GM19351 (cell line): ENCODE measurements around the gene CMKLR1.

ENCODE experiments used
- ATAC-seq: cut with Tn5 transposase; IDR thresholded peaks from one replicate; pipeline ENCODE4 v1.9.1; 2021; ENCODE audit warnings: mild to moderate bottlenecking, moderate library complexity; ENCODE audit not compliant: unreplicated experiment

The CMKLR1 gene

DNA sequence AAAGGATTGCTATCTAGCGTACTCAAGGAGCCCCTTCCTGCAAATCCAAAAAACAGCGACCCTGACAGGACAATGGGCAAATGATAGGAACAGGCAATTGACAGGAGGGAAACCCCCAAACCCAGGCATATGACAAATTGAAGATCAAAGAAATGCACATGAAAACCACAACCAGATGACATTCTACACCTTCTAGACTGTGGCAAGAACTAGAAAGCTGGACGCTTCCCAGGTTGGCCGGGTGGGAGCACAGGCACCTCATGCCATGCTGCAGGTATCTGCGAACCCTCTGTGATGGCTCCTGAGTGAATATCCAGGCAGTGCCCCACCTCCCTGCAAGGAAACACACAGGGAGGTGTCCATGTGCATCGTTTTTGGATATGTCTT lies 37.1 kb downstream of the CMKLR1 start:
- ATAC-seq, result no peak

DNA sequence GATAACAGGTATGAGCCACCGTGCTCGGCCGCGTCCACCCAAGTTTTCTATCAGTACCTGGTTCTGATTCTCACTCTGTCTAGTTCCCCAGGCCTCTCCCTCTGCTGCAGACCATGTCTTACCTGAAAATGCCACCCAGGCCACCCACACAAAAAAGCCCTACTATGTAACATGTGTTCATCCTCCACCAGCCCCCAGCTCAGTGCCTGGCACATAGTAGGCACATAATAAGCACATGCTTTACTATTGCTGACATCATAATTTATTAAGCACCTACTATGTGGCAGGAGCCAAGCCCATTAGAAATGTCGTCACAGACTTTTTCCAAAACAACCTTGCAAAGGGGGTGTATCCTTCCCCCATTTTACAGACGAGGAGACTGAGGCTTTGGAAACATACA lies 37.8 kb downstream of the CMKLR1 start:
- no peak for ATAC-seq

DNA sequence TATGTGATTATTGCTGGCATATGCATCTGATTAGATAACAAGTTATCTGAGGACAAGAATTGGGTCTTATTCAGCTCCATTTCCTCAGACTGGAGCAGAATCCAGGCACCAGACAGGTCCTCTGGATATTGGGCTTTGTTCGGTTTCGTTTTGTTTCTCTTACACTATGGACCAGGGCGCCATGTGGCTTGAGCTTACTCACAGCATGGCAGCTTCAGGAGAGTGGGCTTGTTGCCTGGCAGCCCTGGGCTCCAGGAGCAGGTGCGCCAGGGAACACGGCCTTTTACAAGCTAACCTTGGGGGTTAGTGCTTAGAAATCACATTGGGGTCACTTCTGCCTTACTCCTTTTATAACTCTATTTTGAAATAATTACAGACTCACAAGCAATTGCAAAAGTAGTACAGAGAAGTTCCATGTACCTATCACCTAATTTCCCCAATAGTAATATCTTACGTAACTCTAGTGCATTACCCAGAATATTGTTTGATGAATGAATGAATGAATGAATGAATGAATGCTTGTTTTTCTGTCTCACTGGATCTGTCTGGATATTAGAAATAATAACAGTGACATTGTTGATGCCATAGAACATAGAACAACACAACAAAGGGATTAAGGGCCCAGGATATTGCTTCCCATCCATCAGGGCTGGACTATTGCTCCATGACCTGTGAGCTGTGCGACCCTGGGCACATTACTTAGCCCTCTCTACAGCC lies 39.0 kb downstream of the CMKLR1 start:
- ATAC-seq, result no peak

DNA sequence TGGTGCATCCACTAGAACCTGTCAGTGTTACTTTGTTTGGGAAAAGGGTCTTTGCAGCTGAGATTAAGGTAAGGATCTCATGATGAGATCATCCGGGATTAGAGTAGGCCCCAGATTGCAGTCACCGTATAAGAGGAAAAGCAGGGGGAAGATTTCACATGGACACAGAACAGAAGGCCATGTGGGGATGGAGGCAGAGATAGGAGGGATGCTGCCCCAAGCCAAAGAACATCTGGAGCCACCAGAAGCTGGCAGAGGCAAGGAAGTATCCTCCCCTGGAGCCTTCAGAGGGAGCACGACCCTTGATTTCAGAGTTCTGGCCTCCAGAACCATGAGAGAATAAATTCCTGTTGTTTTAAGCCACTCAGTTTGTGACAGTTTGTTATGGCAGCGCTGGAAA lies 39.6 kb downstream of the CMKLR1 start:
- ATAC-seq, result no peak

DNA sequence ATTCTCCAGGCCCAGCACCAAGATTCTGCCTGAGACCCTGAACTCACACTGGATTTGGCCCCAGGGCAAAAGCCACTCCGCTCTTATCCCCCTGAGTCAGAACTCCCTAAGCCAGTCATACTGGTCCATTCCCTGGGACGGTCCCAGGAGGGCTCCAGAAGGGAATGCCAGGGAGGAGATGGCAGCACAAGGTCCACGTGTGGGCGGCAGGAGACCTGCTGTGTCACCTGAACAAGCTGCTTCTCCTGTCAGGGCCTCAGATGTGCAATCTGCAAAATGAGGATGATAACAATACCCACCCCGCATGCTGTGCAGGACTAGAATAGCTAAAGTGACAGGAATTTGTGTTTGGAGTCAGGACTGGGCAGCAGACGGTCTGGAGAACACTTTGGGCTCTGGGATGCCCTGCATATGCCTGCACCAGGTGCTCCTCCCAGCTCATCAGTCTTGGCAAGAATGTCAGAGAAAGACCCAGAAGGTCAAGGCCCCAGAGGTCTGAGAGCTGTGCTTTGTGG lies 40.3 kb downstream of the CMKLR1 start:
- no peak for ATAC-seq

DNA sequence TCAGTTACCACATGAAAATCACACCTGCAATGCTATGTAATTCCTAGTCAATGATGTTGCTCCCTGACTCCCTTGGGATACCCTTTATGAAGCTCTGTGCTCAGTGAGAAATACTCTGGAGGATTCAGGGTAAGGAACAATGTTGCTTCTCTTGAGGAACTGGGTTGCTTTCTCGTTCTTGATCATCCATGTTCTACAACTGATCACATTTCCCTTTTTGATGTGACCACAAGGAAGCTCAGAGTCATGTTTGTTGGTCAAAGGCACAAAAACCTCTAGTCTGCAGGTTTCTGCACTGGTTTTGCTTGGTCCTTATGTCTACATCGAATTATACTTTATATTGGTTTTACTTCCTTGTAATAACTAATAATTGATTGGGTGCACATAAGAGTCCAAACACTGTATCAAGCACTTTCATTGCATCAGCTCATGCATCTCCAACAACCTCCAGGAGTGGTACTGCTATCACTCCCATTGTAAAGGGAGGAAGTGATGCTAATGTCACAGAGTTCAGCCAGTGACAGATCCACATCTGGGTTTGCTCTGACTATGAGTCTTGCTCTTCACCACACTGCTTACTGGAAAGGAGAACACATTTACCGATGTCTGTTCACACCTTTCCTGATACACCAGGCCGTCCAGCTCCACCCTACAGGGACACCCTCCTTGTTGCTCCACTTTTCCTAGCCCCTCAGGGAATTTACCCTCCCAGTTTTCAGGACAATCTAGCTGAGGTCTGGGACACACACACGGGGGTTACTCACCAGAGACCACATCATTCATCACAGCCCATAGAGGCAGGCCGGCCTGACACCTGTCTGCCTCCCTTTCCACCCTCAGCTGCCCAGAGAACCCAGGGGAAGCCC lies 41.0 kb downstream of the CMKLR1 start:
- ATAC-seq, result peak; percentile 82

DNA sequence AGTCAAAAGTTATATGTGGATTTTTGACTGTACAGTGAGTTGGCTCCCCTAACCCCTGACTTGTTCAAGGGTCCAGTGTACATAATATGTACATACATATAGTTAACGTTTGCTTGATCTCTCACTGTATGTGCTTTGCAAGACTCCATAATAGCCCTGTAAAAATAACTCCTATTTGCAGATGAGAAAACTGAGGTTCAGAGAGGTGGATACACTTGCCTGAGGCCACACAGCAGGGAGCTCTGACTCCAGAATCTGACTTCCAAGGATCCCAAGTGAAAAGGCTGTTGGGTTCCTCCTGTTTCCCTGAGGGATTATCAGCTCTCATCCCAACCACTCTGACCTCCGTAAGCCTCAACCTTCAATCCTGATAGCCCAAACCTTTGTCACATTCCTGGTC lies 41.7 kb downstream of the CMKLR1 start:
- no peak for ATAC-seq

DNA sequence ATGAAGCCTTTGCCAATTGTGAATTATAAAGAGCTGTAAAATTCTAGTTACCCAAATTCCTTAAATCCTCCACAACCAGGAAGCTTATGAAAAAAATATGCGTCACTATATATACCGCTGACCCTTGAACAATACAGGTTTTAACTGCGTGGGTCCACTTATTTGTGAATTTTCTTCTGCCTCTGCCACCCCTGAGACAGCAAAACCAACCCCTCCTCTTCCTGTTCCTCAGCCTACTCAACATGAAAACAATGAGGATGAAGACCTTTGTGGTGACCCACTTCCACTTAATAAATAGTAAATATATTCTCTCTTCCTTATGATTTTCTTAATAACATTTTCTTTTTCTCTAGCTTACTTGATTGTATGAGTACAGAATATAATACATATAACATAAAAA lies 42.2 kb downstream of the CMKLR1 start:
- ATAC-seq, result no peak

DNA sequence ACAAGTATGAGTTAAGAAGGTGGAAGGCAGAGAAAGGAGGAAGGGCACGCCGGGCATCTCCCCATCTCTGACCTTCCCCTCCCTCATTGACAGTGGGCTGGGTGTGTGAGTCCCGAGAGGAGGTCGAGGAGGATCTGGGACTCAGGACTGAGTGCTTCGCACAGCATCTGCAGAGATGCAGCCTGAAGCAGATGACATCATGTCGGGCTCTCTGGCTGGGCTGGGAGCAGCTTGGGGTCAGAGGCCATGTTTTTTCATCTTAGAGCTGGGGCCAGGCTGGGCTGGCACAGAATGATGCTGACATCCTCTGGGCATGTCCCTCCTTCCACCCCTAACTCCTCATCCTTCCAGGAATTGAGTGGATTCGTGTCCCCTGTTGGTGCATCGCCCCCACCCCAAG lies 43.5 kb downstream of the CMKLR1 start:
- ATAC-seq, result no peak

DNA sequence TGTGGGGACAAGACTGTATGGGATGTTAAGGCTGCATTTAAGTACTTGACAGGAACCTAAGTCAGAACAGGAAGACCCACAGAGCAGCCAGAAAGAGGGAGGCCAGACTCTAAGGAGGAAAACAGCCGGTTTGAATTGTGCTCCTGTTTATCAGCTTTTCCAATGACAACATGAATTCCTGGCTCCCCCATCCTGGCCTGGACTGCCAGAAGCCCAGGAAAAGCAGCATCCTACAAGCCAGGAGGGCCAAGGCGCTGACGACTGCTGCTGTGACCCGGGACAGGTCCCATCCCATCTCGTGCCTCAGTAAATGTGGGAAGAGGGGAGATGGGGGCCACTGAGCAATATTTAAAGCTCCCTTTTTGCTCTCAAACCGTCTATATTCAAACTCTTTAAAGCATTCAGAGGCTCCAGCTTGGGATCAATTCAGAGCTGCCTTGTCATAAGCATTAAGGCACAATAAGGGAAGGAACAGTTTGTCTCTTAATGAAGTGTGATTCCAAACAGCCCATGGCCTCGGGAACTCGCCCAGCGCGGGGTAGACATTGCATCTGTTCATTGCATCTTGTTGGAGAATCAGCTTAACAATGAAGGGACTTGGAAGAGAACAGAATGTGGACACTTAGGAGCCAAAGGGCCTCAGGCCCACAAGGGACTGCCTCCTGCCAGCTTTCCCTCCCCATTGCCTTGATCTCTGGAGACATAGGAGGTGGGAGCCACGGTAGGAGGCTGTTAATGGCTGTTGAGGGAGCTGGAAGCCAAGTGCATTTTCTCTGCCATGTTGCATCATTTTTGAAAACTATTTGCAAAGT lies 49.6 kb downstream of the CMKLR1 start:
- no peak for ATAC-seq

DNA sequence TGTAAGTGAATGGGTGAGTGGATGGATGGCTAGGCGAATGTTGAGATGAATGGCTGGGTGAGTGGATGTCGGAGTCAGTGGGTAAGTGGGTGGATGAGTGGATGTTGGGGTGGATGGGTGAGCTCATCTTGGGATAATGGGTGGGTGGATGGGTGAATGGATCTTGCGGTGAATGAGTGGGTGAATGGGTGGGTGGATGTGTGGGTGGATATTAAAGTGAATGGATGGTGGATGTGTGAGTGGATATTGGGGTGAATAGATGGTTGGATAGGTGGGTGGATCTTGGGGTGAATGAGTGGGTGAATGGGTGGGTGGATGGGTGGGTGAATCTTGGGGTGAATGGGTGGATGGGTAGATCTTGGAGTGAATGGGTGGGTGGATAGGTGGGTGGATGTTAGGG lies 51.9 kb downstream of the CMKLR1 start:
- ATAC-seq, result no peak

DNA sequence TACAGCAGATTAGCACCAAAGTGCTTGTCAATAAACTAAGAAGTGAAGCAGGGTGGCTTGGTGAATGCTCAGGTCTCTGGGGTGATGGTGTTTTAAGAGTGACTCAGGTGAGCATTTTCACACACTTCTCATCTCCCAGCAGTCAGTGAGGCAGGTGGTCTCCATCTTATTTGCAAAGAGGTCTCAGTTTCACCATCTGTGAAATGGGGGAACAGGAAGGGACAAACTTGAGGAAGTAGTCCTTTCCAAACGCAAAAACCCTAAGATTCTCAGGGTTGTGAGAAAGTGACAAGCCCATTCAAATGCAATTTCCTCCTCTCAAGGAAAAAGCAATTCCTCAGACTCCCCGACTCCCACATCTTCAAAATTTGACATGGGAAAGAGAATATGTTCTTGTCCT lies 54.1 kb downstream of the CMKLR1 start:
- no peak for ATAC-seq

DNA sequence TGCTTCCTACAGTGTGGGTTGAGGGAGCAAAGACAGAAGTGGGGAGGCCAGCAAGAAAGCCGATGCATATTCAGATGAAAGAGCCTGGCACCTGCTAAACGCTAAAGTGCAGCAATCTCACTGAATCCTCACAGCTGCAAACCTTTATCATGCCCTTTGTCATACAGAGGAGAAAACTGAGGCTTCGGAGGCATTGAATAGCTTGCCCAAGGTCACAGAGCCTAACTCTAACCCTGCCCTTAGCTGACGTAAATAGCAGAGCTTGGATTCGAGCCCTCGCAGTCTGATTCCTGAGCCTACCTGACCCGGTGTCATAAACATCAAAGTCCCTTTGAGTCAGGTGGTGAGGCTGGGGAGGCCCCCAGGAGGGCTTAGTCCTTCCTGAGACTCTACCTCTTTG lies 54.9 kb downstream of the CMKLR1 start:
- ATAC-seq, result no peak

DNA sequence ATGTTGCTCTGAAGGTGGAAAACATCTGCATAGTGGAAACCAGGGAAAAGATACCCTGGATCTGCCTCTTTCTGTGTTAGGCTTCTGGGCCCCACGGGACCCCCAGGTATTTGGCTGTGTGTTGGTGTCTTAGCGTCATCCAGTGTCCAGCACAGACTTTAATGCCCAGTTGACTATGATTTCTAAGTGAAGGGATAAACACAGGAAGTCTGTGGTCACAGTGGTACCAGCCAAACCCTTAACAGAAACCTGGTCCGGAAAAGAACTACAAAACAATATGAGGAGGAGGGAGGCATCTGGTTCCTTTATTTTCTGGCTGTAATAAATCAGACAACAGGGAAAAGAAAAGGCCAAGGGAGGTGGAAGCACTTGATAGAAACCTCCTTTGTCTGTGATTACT lies 56.4 kb downstream of the CMKLR1 start:
- ATAC-seq, result no peak

DNA sequence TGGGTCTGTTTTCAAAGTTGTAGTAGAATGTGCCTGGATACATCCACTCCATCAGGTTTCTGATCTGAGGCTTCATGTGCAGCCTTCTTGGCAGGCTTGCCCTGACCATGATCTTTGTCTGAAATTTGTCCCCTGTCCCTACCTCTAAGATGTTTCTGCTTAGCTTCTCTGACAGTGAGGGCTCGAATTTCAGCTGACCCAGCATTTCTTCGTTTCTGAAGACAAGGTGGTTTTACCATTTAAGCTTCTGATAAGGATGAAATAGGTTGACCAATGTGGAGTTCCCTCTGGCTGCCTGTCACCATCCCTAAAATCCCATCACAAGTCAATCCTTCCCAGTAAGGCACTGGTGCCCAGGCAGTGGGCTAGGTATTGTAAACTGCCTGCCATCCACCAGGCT lies 57.0 kb downstream of the CMKLR1 start:
- ATAC-seq, result no peak

DNA sequence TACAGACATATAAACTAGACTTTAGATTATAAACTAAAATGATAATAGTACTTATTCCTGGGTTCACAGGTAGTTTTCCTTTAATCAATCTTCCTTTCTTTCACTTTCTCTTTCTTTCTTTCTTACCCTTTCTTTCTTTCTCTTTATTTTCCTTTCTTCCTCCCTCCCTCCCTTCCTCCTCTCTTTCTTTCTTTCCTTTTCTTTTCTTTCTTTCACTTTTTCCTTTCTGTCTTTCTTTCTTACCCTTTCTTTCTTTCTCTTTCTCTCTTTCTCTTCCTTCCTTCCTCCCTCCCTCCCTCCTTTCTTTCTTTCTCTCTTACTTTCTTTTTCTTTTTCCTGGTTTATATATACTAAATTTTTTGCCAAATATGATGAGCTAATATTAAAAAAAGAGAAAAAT lies 61.5 kb downstream of the CMKLR1 start:
- no peak for ATAC-seq

DNA sequence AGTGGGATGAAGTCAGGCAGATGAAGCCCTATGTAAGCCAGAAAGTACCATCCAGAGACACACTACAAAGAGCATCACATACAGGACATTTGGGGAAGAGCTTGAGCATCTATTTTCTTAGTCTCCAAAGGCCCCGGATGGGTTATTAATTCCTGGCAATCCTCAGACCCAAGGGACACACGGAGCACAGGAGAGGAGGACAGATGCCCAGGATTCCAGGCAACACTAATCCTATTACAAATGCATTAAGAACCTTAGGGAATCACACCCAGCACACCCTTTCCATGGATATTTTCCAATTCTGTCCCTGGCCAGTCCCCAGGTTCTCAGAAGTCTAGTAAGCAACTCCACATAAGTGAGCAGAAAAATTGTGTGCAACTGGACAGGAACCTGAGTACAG lies 65.9 kb downstream of the CMKLR1 start:
- no peak for ATAC-seq

DNA sequence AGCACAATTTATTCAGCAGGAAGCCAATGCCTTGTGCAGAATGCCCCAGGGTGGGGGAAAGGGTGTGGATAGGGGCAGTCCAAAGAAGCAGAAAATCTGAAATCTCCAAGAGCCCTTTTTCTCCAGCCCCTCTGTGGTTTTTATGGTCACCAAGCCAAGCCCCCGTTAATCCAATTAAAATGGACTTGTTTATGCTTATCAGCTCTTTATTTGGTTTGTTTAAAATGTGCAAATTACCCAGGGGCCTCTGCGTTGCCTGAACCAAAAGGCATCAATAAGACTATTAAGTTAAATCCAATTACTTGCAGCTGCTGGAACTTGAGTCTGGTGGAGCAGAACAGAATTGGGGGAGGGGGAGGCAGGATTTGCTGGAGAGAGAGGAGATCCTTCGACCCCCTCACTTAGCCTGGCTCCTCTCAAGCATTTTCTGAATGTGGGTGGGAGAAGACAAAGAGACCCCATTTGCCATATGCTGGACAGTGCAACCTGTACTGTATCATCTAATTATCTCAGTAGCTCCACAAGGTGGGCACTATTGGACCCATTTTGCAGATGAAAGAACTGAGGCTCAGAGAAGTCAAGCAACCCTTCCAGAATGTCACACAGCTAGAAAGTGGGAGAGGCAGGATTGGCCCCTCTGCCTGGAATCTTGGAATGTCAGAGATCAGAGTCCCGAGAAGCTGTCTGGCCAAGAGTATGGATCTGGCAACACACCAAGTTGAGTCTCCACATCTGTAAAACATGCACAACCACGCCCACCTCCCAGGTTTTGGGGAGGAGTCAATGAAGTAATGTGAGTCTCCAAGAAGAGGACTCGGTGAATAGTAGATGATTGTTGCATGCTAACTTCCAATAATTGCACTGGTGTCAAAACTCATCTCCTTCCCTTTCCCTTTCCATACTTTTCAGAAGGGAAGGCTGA lies 66.9 kb downstream of the CMKLR1 start:
- ATAC-seq, result no peak

DNA sequence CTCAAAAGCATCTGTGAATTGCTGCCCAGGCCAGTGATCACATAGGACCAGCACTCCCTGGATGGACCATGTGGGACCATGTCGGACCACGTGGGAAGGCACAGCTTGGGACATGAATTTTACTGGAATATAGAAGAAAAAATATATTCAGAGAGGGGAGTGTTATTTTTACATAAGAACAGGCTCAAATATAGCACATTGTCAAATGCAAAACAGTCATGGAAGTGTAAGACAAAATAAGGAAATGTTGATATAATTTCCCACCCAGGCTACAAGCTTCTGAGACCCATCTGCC lies 68.3 kb downstream of the CMKLR1 start:
- no peak for ATAC-seq

DNA sequence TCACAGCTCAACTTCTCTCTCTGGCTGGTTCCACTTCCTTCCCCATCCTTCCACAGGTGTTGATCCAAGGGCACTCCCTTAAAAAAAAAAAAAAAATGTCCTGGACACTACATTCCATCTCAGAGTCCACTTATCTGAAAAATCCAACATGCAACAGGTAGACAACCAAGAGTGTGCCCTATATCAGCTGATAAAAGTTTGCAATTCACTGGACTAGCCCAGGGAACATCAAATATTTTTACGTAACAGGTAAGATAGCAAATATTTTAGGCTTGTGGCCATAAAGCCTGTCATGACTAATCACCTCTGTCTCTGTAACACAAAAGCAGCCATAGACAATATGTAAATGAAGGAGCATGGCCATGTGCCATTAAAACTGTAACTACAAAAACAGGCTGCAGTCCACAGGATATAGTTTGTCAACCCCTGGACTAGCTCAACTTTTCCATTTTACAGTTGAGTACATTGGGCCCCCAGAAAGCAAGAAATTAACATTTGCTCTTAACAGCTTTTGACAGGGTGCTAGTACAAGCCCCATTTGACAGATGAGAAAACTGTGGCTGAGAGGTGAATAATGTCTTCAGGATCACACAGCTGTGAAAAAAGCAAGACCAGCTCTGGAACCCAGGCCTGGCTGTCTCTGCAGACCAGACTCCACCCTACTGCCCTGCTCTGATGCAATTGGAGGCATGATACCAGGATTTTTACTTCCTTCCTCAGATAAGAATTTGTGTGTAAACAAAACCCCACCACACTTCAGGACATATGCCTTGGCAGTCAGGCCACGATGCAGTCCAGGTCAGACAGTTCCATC lies 68.9 kb downstream of the CMKLR1 start:
- no peak for ATAC-seq
